ENCODE measurements around the gene NBPF9. TPM values are rescaled to one million over a fixed set of nuclear protein-coding genes. Genes with fewer than 3 reads are reported as not detected.
"Not testable (repeated sequence)": the region's sequence is repeated elsewhere in the genome, so short reads cannot be mapped to it uniquely, and the experiment has no call there.

NBPF9 gene
- polyA plus RNA-seq, 1 of the 3 experiments (the other 2 are of a cell fraction): 17.8 TPM

DNA sequence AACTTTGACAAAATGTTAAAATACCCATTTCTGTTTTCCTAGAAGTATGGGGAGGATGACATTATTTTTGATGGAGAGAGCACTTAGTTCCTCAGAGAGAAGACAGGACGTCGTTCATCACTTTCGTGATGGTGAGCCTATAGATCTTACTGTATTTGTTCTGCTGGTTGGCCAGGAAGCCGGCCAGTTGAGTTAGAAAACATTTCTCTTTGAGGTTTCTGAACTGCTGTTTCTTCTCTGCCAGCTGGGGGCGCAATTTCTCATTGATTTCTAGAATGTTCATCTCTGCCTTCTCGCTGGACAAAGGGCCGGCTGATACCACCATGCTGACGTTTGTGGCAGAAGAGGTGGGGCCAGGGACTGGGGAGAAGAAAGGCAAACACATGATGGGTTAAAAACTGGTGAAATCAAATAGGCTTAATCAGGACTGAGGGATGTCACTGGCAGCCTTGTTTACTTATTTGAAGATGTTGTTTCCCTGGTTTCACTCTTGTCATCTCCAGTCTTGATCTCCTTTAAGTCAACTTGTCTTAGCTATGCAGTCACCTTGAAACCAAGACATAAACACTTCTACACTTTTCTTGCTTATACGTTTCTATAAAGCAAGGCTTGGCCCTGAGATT lies 27.7 kb downstream of the NBPF9 start:
- TF ChIP-seq, protein P1, sequence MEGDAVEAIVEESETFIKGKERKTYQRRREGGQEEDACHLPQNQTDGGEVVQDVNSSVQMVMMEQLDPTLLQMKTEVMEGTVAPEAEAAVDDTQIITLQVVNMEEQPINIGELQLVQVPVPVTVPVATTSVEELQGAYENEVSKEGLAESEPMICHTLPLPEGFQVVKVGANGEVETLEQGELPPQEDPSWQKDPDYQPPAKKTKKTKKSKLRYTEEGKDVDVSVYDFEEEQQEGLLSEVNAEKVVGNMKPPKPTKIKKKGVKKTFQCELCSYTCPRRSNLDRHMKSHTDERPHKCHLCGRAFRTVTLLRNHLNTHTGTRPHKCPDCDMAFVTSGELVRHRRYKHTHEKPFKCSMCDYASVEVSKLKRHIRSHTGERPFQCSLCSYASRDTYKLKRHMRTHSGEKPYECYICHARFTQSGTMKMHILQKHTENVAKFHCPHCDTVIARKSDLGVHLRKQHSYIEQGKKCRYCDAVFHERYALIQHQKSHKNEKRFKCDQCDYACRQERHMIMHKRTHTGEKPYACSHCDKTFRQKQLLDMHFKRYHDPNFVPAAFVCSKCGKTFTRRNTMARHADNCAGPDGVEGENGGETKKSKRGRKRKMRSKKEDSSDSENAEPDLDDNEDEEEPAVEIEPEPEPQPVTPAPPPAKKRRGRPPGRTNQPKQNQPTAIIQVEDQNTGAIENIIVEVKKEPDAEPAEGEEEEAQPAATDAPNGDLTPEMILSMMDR (IDR thresholded peaks at IDR 0.05): peak; percentile 54
- H3K27me3 ChIP-seq (ENCODE audit: insufficient read depth); H3K79me2 ChIP-seq (ENCODE audit: insufficient read depth); CTCF ChIA-PET; H3K4me3 ChIP-seq (ENCODE audit: low read depth in 2 of 2, low read length in 1 of 2); POLR2A ChIA-PET; H3K9ac ChIP-seq; H3K9me3 ChIP-seq; H3K27ac ChIP-seq (ENCODE audit: low read depth in 2 of 2, low read length in 1 of 2); H2AFZ ChIP-seq (ENCODE audit: low read depth); H3K4me2 ChIP-seq; H3K4me1 ChIP-seq (ENCODE audit: control insufficient read depth in 1 of 2, insufficient read depth in 2 of 2, low read depth in 1 of 2, low read length in 1 of 2); DNase-seq; H3K9me2 ChIP-seq; H3F3A ChIP-seq (replicated peaks; ENCODE audit: insufficient read depth); H3K36me3 ChIP-seq (replicated peaks in 1 of 2; ENCODE audit: control insufficient read depth in 1 of 2, insufficient read depth in 2 of 2, low read length in 1 of 2); H4K20me1 ChIP-seq (ENCODE audit: insufficient read depth): not testable (repeated sequence)
- WGBS (ENCODE audit: low lambda C conversion rate): 73% methylated on average over 6 of the region's 9 CpGs

DNA sequence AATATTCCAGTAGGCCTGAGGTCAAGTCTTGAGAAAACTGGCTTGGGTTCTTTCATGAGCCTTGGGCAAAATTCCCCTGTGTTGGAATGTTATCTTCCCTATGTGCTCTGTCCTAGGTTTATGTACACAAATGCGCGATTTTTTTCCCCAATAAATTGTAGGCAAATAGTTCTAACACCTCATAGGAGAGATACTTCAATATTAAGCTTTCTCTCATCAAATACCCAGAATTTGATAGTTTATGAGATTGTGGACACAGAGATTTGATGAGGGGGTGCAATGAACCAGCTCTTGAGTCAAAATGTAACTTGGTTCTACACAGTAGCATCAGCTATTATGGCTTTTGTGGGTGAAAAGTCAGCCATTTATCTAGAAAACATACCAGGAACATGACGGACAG lies 38.7 kb downstream of the NBPF9 start:
- H3K9me3 ChIP-seq; POLR2A ChIA-PET; H3K4me1 ChIP-seq (ENCODE audit: control insufficient read depth in 1 of 2, insufficient read depth in 2 of 2, low read depth in 1 of 2, low read length in 1 of 2); H3K9ac ChIP-seq; H3K4me3 ChIP-seq (ENCODE audit: low read depth in 2 of 2, low read length in 1 of 2); H2AFZ ChIP-seq (ENCODE audit: low read depth); DNase-seq; H3K36me3 ChIP-seq (replicated peaks in 1 of 2; ENCODE audit: control insufficient read depth in 1 of 2, insufficient read depth in 2 of 2, low read length in 1 of 2); H3F3A ChIP-seq (replicated peaks; ENCODE audit: insufficient read depth); H3K4me2 ChIP-seq; H3K27ac ChIP-seq (ENCODE audit: low read depth in 2 of 2, low read length in 1 of 2); CTCF ChIA-PET; H3K79me2 ChIP-seq (ENCODE audit: insufficient read depth); H4K20me1 ChIP-seq (ENCODE audit: insufficient read depth); H3K9me2 ChIP-seq; H3K27me3 ChIP-seq (ENCODE audit: insufficient read depth): not testable (repeated sequence)
- 80% methylated on average over 3 of the region's 3 CpGs for WGBS (ENCODE audit: low lambda C conversion rate)

DNA sequence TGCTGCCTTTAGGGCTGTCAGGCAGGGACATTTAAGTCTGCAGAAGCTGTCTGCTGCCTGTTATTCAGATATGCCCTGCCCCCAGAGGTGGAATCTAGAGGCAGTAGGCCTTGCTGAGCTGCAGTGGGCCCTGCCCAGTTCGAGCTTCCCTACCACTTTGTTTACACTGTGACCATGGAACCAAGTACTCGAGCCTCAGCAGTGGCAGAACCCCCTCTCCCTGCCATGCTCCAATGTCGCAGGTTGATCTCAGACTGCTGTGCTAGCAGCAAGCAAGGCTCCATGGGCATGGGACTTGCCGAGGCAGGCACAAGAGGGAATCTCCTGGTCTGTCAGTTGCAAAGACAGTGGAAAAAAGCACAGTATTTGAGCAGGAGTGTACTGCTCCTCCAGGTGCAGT lies 60.3 kb downstream of the NBPF9 start:
- H3K9me2 ChIP-seq; H3K79me2 ChIP-seq (ENCODE audit: insufficient read depth); H3K4me1 ChIP-seq (ENCODE audit: control insufficient read depth in 1 of 2, insufficient read depth in 2 of 2, low read depth in 1 of 2, low read length in 1 of 2); H3K27me3 ChIP-seq (ENCODE audit: insufficient read depth); POLR2A ChIA-PET; DNase-seq; H3K4me3 ChIP-seq (ENCODE audit: low read depth in 2 of 2, low read length in 1 of 2); H3K36me3 ChIP-seq (replicated peaks in 1 of 2; ENCODE audit: control insufficient read depth in 1 of 2, insufficient read depth in 2 of 2, low read length in 1 of 2); H3K27ac ChIP-seq (ENCODE audit: low read depth in 2 of 2, low read length in 1 of 2); H3F3A ChIP-seq (replicated peaks; ENCODE audit: insufficient read depth); H2AFZ ChIP-seq (ENCODE audit: low read depth); CTCF ChIA-PET; H3K9ac ChIP-seq; H4K20me1 ChIP-seq (ENCODE audit: insufficient read depth); H3K4me2 ChIP-seq; H3K9me3 ChIP-seq: not testable (repeated sequence)
- WGBS (ENCODE audit: low lambda C conversion rate): no CpG with 5 or more reads among the region's 4 CpGs

DNA sequence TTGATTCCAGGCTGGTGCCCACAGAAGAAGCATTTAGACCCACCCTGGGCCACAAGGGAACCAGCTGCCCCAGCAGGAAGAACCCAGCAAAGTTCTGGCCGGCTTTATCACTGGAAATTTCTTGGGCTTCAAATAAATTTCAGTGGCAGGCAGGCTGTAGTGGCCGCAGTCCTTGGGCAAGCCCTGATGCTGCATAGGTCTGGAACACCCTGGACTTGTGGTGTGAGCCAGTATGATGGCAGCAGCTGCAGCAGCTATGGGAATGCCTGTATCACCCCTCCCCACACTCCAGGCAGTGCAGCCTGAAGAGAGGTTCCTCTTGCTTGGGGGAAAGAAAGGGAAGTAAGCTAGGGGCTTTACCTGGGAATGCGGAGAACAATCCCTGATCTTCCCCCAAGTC lies 69.4 kb downstream of the NBPF9 start:
- H3K9ac ChIP-seq; H3K9me2 ChIP-seq; H3K27me3 ChIP-seq (ENCODE audit: insufficient read depth); H4K20me1 ChIP-seq (ENCODE audit: insufficient read depth); DNase-seq; H3F3A ChIP-seq (replicated peaks; ENCODE audit: insufficient read depth); H3K4me1 ChIP-seq (ENCODE audit: control insufficient read depth in 1 of 2, insufficient read depth in 2 of 2, low read depth in 1 of 2, low read length in 1 of 2); CTCF ChIA-PET; H3K9me3 ChIP-seq; H2AFZ ChIP-seq (ENCODE audit: low read depth); H3K27ac ChIP-seq (ENCODE audit: low read depth in 2 of 2, low read length in 1 of 2); H3K4me3 ChIP-seq (ENCODE audit: low read depth in 2 of 2, low read length in 1 of 2); H3K36me3 ChIP-seq (replicated peaks in 1 of 2; ENCODE audit: control insufficient read depth in 1 of 2, insufficient read depth in 2 of 2, low read length in 1 of 2); POLR2A ChIA-PET; H3K4me2 ChIP-seq; H3K79me2 ChIP-seq (ENCODE audit: insufficient read depth): not testable (repeated sequence)
- WGBS (ENCODE audit: low lambda C conversion rate): no CpG with 5 or more reads among the region's 3 CpGs

DNA sequence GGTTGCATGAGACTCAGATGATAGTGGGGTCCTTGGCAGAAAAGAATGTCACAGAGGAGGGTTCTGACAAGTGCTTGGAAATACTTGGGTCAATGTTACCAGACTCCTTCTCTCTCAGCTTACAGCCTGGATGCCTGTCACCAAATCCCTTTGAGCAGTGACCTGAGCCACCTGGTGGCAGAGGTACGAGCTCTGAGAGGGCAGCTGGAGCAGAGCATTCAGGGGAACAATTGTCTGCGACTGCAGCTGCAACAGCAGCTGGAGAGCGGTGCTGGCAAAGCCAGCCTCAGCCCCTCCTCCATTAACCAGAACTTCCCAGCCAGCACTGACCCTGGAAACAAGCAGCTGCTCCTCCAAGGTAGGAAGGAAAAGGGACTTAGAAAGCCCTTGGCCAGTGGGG lies 79.0 kb downstream of the NBPF9 start:
- H3K9ac ChIP-seq; H3K4me2 ChIP-seq; H2AFZ ChIP-seq (ENCODE audit: low read depth); H3K4me1 ChIP-seq (ENCODE audit: control insufficient read depth in 1 of 2, insufficient read depth in 2 of 2, low read depth in 1 of 2, low read length in 1 of 2); H3K9me2 ChIP-seq; DNase-seq; H3K27ac ChIP-seq (ENCODE audit: low read depth in 2 of 2, low read length in 1 of 2); H4K20me1 ChIP-seq (ENCODE audit: insufficient read depth); H3K9me3 ChIP-seq; H3K79me2 ChIP-seq (ENCODE audit: insufficient read depth); POLR2A ChIA-PET; H3F3A ChIP-seq (replicated peaks; ENCODE audit: insufficient read depth); H3K36me3 ChIP-seq (replicated peaks in 1 of 2; ENCODE audit: control insufficient read depth in 1 of 2, insufficient read depth in 2 of 2, low read length in 1 of 2); H3K4me3 ChIP-seq (ENCODE audit: low read depth in 2 of 2, low read length in 1 of 2); CTCF ChIA-PET; H3K27me3 ChIP-seq (ENCODE audit: insufficient read depth): not testable (repeated sequence)
- no CpG with 5 or more reads among the region's 3 CpGs for WGBS (ENCODE audit: low lambda C conversion rate)

DNA sequence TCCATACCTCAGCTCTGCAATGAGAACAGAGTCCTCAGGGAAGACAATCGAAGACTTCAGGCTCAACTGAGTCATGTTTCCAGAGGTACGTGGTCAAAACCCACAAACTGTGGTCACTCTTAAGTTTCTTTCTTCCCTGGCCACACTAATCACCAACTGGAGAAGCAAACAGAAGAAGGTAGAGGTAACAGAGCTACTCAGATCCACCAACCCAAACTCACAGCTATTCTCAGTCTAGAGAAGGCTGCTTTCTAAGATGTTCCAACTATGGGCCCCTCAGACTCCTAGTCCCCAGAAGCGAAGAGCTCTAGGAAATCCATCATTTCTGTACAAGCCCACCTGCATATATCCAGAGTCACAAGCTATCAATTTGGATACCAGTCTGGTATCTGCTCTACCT lies 84.8 kb downstream of the NBPF9 start:
- H3K9me3 ChIP-seq; H3K4me3 ChIP-seq (ENCODE audit: low read depth in 2 of 2, low read length in 1 of 2); H4K20me1 ChIP-seq (ENCODE audit: insufficient read depth); DNase-seq; H3F3A ChIP-seq (replicated peaks; ENCODE audit: insufficient read depth); H3K27ac ChIP-seq (ENCODE audit: low read depth in 2 of 2, low read length in 1 of 2); H3K4me1 ChIP-seq (ENCODE audit: control insufficient read depth in 1 of 2, insufficient read depth in 2 of 2, low read depth in 1 of 2, low read length in 1 of 2); H3K27me3 ChIP-seq (ENCODE audit: insufficient read depth); CTCF ChIA-PET; H2AFZ ChIP-seq (ENCODE audit: low read depth); H3K4me2 ChIP-seq; H3K36me3 ChIP-seq (replicated peaks in 1 of 2; ENCODE audit: control insufficient read depth in 1 of 2, insufficient read depth in 2 of 2, low read length in 1 of 2); H3K9ac ChIP-seq; POLR2A ChIA-PET; H3K9me2 ChIP-seq; H3K79me2 ChIP-seq (ENCODE audit: insufficient read depth): not testable (repeated sequence)
- 23% methylated on average over 2 of the region's 3 CpGs for WGBS (ENCODE audit: low lambda C conversion rate)

All from SK-N-SH (cell line).